Measurements from ENCODE around the gene NKD2.

GRCh38 chr5:1018596-1018995 is 10.0 kb downstream of the NKD2 start:
- TF ChIP-seq, protein P1, sequence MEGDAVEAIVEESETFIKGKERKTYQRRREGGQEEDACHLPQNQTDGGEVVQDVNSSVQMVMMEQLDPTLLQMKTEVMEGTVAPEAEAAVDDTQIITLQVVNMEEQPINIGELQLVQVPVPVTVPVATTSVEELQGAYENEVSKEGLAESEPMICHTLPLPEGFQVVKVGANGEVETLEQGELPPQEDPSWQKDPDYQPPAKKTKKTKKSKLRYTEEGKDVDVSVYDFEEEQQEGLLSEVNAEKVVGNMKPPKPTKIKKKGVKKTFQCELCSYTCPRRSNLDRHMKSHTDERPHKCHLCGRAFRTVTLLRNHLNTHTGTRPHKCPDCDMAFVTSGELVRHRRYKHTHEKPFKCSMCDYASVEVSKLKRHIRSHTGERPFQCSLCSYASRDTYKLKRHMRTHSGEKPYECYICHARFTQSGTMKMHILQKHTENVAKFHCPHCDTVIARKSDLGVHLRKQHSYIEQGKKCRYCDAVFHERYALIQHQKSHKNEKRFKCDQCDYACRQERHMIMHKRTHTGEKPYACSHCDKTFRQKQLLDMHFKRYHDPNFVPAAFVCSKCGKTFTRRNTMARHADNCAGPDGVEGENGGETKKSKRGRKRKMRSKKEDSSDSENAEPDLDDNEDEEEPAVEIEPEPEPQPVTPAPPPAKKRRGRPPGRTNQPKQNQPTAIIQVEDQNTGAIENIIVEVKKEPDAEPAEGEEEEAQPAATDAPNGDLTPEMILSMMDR (IDR thresholded peaks at IDR 0.05) = no peak
- TF ChIP-seq ZFX (IDR thresholded peaks at IDR 0.05; ENCODE audit: borderline replicate concordance) = no peak
